Cerebellar cortex (tissue), 1 donor: Measurements from ENCODE around the gene THSD7A.

Source experiments
- DNase-seq: peaks from one replicate; pipeline ENCODE4 v3.0.0-alpha.2; 2015; ENCODE audit warnings: low spot score

The THSD7A gene

GRCh38 chr7:11331128-11332102 lies 500.6 kb downstream of the THSD7A start:
- no peak for DNase-seq

- no peak for DNase-seq
These were observed 501.3 kb downstream of the THSD7A start for GRCh38 chr7:11330717-11331116.

GRCh38 chr7:11330208-11330607 lies 501.8 kb downstream of the THSD7A start:
- no peak for DNase-seq

- no peak for DNase-seq
These were observed 502.4 kb downstream of the THSD7A start for GRCh38 chr7:11329626-11330025.

GRCh38 chr7:11328309-11328708 lies 503.7 kb downstream of the THSD7A start:
- DNase-seq, result peak; percentile 23

GRCh38 chr7:11327633-11328032 lies 504.4 kb downstream of the THSD7A start:
- DNase-seq, result peak; percentile 90
